ENCODE data around the gene TMEM183A.

The TMEM183A gene

DNA sequence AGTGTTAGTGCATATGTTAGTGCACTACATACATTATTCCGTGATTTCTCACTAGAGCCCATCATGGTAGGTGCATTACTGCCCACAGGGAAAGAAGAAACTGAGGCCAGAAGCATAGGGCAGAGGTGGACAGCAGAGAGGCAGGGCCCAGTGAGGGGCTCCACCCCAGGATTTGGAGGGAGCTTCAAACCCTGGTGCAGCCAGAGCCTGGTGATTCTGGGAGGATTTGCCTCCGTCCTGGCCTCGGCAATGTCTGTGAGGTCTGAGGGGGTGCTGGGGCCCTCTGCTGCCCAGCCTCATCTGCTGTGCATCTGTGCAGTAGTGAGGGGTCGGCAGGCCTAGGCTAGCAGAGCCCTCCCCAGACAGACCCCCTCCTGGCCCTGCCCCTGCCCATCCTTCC lies 41.9 kb downstream of the TMEM183A start:
- TF ChIP-seq, protein P1, sequence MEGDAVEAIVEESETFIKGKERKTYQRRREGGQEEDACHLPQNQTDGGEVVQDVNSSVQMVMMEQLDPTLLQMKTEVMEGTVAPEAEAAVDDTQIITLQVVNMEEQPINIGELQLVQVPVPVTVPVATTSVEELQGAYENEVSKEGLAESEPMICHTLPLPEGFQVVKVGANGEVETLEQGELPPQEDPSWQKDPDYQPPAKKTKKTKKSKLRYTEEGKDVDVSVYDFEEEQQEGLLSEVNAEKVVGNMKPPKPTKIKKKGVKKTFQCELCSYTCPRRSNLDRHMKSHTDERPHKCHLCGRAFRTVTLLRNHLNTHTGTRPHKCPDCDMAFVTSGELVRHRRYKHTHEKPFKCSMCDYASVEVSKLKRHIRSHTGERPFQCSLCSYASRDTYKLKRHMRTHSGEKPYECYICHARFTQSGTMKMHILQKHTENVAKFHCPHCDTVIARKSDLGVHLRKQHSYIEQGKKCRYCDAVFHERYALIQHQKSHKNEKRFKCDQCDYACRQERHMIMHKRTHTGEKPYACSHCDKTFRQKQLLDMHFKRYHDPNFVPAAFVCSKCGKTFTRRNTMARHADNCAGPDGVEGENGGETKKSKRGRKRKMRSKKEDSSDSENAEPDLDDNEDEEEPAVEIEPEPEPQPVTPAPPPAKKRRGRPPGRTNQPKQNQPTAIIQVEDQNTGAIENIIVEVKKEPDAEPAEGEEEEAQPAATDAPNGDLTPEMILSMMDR (conservative IDR thresholded peaks at IDR 0.05; ENCODE audit: low read depth, low read length) = no peak
- H3K4me3 ChIP-seq (ENCODE audit: low read length) = no peak overlapping the region
- no peak for DNase-seq (ENCODE audit: low read depth)

- H3K4me3 ChIP-seq (ENCODE audit: low read length) = no peak overlapping the region
- DNase-seq (ENCODE audit: low read depth) = no peak
- TF ChIP-seq, protein P1 (conservative IDR thresholded peaks at IDR 0.05; ENCODE audit: low read depth, low read length) = no peak
These were observed 42.5 kb downstream of the TMEM183A start for GRCh38 chr1:203049576-203050180.

DNA sequence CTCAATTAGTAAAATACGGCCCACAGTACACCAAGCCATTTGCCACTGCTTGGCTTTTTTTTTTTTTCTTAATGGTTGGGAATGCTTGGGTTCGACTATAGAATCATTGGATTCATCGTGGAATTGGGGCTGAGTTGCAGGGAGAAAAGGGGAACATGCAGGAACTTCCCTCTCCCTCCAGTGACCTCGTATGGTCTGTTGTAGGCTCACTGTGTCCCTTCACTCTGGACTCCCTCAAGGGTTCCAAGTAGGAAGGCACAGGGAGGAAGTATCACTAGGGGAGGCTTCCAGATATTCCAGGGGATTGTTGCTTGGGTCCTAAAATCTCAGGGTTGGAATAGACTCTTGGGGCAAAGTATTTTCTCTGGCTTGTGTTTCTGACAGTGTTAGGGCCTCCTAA lies 43.7 kb downstream of the TMEM183A start:
- H3K4me3 ChIP-seq (ENCODE audit: low read length) = no peak overlapping the region
- DNase-seq (ENCODE audit: low read depth) = no peak
- TF ChIP-seq, protein P1 (conservative IDR thresholded peaks at IDR 0.05; ENCODE audit: low read depth, low read length) = no peak

GRCh38 chr1:203051841-203052324 lies 44.7 kb downstream of the TMEM183A start:
- TF ChIP-seq, protein P1 (conservative IDR thresholded peaks at IDR 0.05; ENCODE audit: low read depth, low read length) = no peak
- no peak overlapping the region for H3K4me3 ChIP-seq (ENCODE audit: low read length)
- no peak for DNase-seq (ENCODE audit: low read depth)

- H3K4me3 ChIP-seq (ENCODE audit: low read length) = no peak overlapping the region
- TF ChIP-seq, protein P1 (conservative IDR thresholded peaks at IDR 0.05; ENCODE audit: low read depth, low read length) = no peak
- DNase-seq (ENCODE audit: low read depth) = no peak
These were observed 45.4 kb downstream of the TMEM183A start for GRCh38 chr1:203052601-203053000.

- H3K4me3 ChIP-seq (ENCODE audit: low read length) = no peak overlapping the region
- no peak for DNase-seq (ENCODE audit: low read depth)
- TF ChIP-seq, protein P1 (conservative IDR thresholded peaks at IDR 0.05; ENCODE audit: low read depth, low read length) = no peak
These were observed 47.0 kb downstream of the TMEM183A start for GRCh38 chr1:203054184-203054583.

DNA sequence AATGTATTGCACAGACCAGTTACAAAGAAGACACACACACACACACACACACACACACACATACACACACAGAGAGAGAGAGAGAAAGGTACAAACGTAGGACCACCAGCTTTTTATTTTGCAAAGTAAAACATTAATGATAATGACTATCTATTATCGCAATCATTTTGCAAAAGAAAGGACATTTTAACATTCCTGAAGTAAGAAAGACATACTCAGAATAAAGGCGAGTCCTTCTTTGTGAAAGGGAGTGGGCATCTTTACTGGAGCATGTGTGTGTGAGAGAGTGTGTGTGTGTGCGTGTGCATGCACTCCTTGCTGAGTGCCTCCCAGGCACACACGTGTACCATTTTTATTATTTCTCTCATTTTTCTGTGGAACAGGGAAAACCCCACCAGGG lies 47.5 kb downstream of the TMEM183A start:
- DNase-seq (ENCODE audit: low read depth) = no peak
- H3K4me3 ChIP-seq (ENCODE audit: low read length) = no peak overlapping the region
- TF ChIP-seq, protein P1 (conservative IDR thresholded peaks at IDR 0.05; ENCODE audit: low read depth, low read length) = no peak
